BJ (cell line): ENCODE data around the gene FBXW7. TPM values are rescaled to one million over a fixed set of nuclear protein-coding genes. Genes with fewer than 3 reads are reported as not detected.

ENCODE experiments used
- CTCF ChIA-PET: fragments of 350-600 bp; formaldehyde crosslinking; extraction: SDS; loops from one replicate; lab custom pipeline; 2021; ENCODE audit warnings: antibody characterized with exemption, inconsistent platforms; lab: Yijun Ruan, JAX
- POLR2A ChIA-PET: fragments of 300-600 bp; sonication (Branson Sonifier 250); formaldehyde crosslinking; extraction: SDS; loops from one replicate; lab custom pipeline; 2021; ENCODE audit warnings: antibody characterized with exemption; lab: Charles Lee
- DNase-seq: peaks from one replicate; pipeline ENCODE4 v3.0.0-alpha.2; 2011; ENCODE audit warnings: low read depth
- H3K27me3 ChIP-seq: 2 replicates; pipeline ENCODE4 v1.6.0; 2011; ENCODE audit warnings: low read length; ENCODE audit not compliant: control insufficient read depth, insufficient read depth
- H3K36me3 ChIP-seq: 2 replicates; pipeline ENCODE4 v1.5.1; 2011; ENCODE audit warnings: low read length; ENCODE audit not compliant: control insufficient read depth, insufficient read depth
- H3K4me3 ChIP-seq: 2 replicates; pipeline ENCODE4 v1.5.1; 2011; ENCODE audit warnings: low read depth, mild to moderate bottlenecking, control low read depth, low read length
- polyA plus RNA-seq: library from polyadenylated mRNA; depleted of rRNA; stranded (reverse); fragments of >200 nt; gene quantifications from 2 replicates; pipeline ENCODE4 v1.2.3, GENCODE V29; 2011
- TF ChIP-seq, protein P1 (sequence below): IDR thresholded peaks from 2 replicates; pipeline ENCODE4 v1.5.1; 2011; ENCODE audit warnings: low read depth, mild to moderate bottlenecking, control low read depth, inconsistent platforms, low read length, moderate library complexity; ENCODE audit not compliant: insufficient read depth

Gene FBXW7
- polyA plus RNA-seq, 1 experiment, result 4.1 TPM

- POLR2A ChIA-PET, result no interaction called here
- CTCF ChIA-PET, result interaction anchor here (0.6 kb wide), 1 partner anchor 757 kb away, joined by 3 read pairs; no protein-coding TSS in a partner anchor
- TF ChIP-seq, protein P1, sequence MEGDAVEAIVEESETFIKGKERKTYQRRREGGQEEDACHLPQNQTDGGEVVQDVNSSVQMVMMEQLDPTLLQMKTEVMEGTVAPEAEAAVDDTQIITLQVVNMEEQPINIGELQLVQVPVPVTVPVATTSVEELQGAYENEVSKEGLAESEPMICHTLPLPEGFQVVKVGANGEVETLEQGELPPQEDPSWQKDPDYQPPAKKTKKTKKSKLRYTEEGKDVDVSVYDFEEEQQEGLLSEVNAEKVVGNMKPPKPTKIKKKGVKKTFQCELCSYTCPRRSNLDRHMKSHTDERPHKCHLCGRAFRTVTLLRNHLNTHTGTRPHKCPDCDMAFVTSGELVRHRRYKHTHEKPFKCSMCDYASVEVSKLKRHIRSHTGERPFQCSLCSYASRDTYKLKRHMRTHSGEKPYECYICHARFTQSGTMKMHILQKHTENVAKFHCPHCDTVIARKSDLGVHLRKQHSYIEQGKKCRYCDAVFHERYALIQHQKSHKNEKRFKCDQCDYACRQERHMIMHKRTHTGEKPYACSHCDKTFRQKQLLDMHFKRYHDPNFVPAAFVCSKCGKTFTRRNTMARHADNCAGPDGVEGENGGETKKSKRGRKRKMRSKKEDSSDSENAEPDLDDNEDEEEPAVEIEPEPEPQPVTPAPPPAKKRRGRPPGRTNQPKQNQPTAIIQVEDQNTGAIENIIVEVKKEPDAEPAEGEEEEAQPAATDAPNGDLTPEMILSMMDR, result no peak
- no peak overlapping the region for H3K4me3 ChIP-seq
- no peak for DNase-seq
- no peaks in the 10 kb centered on the region for H3K27me3 ChIP-seq
- H3K36me3 ChIP-seq, result no peaks in the 10 kb centered on the region
Observed at GRCh38 chr4:152382057-152382785, 153.7 kb downstream of the FBXW7 start.

- H3K27me3 ChIP-seq, result no peaks in the 10 kb centered on the region
- H3K4me3 ChIP-seq, result no peak overlapping the region
- no peaks in the 10 kb centered on the region for H3K36me3 ChIP-seq
- TF ChIP-seq, protein P1, result no peak
- ChIA-PET CTCF (interaction anchor here (1.4 kb wide), 1 partner anchor 11 kb away, joined by 4 read pairs; no protein-coding TSS in a partner anchor), POLR2A (no interaction called here)
- DNase-seq, result no peak
Observed at GRCh38 chr4:152380919-152381318, 155.0 kb downstream of the FBXW7 start.

- POLR2A ChIA-PET, result no interaction called here
- TF ChIP-seq, protein P1, result no peak
- Histone ChIP-seq H3K27me3 (no peaks in the 10 kb centered on the region), H3K4me3 (no peak overlapping the region), H3K36me3 (no peaks in the 10 kb centered on the region)
- DNase-seq, result no peak
- CTCF ChIA-PET, result interaction anchor here (0.6 to 1.4 kb wide), 3 partner anchors 10 to 986 kb away, joined by 3 to 4 read pairs (median 3); no protein-coding TSS in a partner anchor
Observed at GRCh38 chr4:152380185-152380584, 155.7 kb downstream of the FBXW7 start.

DNA sequence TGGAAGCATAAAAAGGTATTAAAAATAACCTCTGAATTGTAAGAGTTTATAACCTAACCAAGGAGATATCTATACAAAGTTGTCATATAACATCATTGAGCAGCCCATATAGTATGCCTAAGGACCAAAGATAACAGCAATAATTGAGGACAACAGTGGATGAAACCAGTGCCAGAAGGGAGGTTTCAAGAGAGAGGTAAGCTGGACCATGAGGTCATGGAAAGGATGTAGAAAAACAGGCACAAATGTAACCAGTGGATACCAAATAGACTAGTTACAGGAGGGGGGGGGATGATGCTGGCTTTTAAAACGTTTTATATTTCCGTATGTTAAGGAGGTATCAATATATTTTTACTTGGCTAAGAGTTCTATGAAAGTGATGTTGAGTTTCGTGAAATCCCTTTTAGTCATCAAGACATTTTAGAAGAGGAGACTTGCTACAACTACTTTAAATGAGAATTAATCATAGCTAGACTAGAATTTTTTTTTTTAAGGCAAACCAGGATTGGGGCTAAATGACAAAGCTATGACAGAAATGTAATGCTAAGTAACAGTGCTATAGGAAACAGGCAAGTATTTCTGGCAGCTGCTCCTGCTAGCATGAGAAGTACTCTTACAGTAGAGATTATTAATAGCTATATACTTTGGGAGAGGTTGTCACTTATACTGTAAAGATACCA, 161.1 kb downstream of the FBXW7 start:
- Histone ChIP-seq H3K4me3 (no peak overlapping the region), H3K27me3 (no peaks in the 10 kb centered on the region), H3K36me3 (no peaks in the 10 kb centered on the region)
- DNase-seq, result no peak
- CTCF ChIA-PET, result interaction anchor here (0.7 to 1.8 kb wide), 3 partner anchors 9 to 512 kb away, joined by 3 to 5 read pairs (median 3); no protein-coding TSS in a partner anchor
- TF ChIP-seq, protein P1, result no peak
- POLR2A ChIA-PET, result interaction anchor here (0.6 kb wide), 1 partner anchor 365 kb away, joined by 3 read pairs; no protein-coding TSS in a partner anchor

DNA sequence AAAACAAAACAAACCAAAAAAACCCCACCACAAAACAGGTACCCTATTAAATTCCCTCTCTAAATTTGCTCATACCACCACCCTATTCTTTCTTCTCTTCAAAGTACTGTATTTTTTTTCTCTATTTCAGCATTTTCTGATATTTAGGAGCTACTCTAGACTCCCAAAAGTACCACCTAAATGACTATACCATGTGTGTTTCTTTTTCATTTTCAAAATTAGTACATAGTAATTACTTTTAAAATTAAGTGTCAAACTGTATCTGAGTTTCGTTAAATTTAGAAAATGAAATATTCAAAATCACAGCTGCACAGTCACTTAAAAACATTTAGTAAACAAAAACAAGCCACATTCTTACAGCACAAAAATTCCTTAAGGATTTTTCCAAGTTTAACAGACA, 161.7 kb downstream of the FBXW7 start:
- Histone ChIP-seq H3K4me3 (no peak overlapping the region), H3K27me3 (no peaks in the 10 kb centered on the region), H3K36me3 (no peaks in the 10 kb centered on the region)
- CTCF ChIA-PET, result interaction anchor here (0.7 to 1.8 kb wide), 3 partner anchors 9 to 511 kb away, joined by 3 to 5 read pairs (median 3); no protein-coding TSS in a partner anchor
- TF ChIP-seq, protein P1, result no peak
- POLR2A ChIA-PET, result no interaction called here
- DNase-seq, result no peak
